ENCODE measurements around the gene CAMK1D.
"Not testable (repeated sequence)": the region's sequence is repeated elsewhere in the genome, so short reads cannot be mapped to it uniquely, and the experiment has no call there.

Gene CAMK1D

DNA sequence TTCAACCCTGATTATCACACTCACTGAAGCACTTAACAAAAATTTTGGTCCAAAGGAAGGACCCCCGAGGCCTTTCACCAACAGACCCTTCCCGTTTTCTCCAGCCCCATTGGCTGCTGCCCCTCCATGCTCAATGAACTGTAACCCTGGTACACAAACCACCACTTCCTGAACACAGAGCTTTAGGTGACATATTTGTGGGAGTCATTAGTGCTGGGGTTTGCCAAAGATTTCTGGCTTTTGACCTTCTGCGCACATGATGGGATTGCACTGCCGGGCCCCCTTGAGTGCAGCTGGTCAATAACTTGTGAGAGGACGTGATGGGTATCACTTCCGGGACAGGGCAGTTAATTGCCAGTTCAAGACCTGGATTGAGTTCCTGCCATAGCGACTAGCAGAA is 9.0 kb upstream of the CAMK1D start:
- no peak for FAIRE-seq

DNA sequence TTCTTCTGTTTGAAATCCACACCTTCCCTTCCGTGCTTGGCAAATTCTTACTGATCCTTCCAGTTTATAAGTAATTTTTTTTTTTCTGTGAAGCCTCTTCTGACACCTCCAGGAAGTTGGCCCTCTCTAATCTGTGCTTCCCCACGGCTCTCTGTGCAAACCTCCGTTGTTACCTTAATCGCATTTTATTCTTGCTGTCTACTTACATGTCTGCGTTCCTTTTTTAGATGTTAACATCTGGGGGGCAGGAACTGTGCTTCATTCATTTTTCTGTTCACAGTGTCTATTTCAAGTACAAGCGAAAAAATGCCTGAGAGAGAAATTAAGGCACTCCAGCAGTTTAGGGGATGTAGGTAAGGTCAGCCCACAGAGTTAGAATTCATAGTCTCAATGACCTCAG is 8.4 kb upstream of the CAMK1D start:
- no peak for FAIRE-seq

More for the DNA sequence above, 9.0 kb upstream of the CAMK1D start:
- no peak for DNase-seq (ENCODE audit: low spot score)

DNA sequence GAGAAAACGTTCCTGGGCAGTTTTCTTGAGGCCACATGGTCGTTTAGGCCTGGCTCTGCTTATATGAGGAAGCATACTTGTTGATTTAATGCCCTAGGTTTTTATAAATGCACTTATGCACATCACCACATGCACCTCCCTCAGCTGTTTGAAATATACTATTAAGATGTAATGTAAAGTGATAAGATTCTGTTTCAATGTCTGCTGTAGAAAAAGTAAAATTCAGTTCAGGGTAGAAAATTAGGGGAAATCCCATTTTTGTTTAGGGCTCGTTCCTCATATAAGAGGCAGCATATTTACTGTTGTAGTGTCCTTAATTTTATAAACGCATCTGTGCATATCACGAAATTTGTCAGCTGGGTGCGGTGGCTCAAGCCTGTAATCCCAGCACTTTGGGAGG is 7.8 kb upstream of the CAMK1D start:
- FAIRE-seq (no peak), DNase-seq (ENCODE audit: low spot score) (no peak)

More for the DNA sequence above, 8.4 kb upstream of the CAMK1D start:
- DNase-seq (ENCODE audit: low spot score), result no peak

DNA sequence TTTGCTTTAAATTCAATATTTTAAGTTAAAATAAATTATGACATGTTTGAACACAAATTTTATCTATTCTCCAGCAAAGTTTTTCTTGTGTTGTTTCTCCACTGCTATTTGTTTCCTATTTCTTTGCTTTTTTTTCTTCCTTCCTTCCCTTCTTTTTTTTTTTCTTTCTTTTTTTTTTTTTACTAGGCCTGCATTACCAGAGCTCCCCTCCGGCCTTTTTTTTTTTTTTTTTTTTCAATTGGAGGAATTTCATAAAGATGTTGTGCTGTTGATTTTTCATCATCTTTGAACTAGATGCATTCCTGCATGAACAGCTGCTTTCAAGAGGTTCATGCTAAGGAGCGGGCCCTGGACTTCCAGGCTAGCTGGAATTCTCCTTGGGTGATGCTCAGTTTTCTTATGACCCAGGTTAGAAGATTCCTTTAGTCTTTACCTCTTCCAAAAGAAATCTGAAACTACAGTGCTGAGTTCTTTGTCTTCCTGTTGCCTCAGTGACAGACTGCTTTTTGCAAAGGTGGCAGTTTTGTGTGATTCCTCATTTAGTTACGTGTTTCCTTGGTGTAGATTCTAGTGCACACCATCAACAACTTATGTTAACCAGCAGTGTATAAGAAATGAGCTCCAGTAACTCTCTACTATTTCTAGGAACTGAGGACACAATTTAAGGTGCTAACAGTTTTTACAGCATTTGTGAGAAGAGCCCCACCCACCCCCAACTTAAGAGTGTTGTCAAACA is 4.8 kb upstream of the CAMK1D start:
- DNase-seq (ENCODE audit: low spot score), result no peak
- FAIRE-seq, result no peak

DNA sequence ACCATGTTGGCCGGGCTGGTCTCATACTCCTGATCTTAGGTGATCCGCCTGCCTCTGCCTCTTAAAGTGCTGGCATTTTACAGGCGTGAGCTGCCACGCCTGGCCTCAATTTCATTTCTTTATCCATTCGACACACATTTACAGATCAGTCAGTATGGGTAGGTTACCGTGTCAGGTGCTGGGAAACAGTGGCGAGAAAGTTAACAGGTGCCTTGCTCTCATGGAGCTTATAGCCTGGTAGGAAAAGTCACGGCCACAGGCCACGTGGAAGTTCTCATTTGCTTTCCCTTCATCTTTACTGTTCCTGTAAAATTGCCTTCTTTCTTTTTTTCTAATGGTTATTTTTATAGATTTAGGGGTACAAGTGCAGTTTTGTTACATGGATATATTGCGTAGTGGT is 2.6 kb upstream of the CAMK1D start:
- DNase-seq (ENCODE audit: low spot score) (no peak), FAIRE-seq (no peak)

DNA sequence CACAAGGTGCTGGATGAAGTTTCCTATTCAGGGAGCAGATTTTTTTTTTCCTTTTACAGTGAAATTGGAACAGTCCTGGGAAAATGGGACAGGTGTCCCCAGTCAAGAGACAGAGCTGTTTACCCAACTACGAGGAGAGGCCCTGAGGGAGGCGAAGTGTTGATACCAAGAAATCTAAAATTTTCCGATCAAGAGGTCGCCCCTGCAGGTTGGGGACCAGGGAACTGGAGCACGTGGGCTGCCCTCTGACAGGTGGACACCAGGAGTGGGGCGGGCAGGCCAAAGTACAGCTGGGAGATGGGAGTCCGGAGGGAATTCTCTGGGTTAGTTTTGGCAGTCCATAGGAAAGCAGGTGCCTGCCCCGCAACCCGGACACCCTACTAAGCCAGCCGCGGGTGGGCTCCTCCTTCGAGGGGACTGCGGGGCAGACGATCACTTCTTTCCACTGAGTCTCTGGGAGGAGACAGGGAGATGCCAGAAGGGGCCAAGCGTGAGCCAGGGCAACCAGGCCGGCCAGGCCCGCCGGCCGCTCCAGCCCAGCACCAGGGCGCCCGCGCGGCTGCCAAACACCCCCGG is 965 bp upstream of the CAMK1D start:
- DNase-seq (ENCODE audit: low spot score), result no peak
- no peak for FAIRE-seq

DNA sequence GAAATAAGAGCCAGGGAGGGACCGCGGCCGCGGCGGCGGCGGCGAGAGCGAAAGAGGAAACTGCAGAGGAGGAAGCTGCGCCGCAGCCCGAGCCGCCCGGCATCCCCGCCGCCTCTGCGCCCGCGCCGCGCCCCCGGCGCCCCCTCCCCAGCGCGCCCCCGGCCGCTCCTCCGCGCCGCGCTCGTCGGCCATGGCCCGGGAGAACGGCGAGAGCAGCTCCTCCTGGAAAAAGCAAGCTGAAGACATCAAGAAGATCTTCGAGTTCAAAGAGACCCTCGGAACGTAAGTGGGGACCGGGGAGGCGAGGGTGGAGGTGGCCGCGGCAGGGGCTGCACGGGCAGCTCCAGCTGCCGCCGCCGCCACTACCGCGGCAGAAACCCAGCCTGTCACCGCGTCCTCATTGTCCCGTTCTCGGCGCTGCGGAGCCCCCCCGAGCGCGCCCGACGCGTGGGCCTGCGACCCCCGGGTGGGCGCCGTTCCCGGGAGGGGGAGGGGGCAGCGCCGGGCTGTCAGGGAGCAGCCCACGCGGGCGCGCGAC is 351 bp downstream of the CAMK1D start:
- no peak for DNase-seq (ENCODE audit: low spot score)
- FAIRE-seq, result no peak

DNA sequence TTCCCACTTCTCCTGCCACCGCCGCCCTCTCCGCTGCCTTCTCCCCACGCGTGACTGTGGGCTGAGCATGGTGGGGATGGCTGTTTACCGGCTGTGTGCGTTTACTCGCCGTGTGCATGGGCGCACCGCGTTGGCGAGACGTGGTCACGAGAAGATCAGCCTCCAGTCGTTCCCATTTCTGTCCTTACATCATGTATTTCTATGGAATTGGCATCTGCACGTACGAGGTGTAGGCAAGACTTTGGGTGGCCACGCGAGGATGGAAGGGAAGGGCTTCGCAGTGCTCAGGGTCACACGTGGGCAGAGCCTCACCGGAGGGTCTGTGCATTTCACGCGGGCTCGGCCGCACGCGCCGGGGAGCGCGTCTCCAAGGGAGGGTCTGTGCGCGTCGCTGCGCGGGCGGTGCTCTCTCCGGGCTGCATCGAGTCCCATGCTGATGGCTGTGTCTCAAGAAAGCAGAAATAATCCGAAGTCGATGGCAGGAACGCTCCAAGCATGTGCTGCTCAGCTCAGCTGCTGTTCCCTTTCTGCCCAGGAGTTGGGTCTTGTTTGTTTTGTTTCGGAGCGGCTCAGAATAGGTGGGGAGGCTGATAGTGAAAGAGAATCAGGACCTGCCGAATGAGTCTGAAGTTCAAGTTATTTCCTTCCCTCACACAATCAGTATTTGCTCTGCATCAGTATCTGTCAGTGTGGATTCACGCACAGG is 973 bp downstream of the CAMK1D start:
- FAIRE-seq (no peak), DNase-seq (ENCODE audit: low spot score) (no peak)

DNA sequence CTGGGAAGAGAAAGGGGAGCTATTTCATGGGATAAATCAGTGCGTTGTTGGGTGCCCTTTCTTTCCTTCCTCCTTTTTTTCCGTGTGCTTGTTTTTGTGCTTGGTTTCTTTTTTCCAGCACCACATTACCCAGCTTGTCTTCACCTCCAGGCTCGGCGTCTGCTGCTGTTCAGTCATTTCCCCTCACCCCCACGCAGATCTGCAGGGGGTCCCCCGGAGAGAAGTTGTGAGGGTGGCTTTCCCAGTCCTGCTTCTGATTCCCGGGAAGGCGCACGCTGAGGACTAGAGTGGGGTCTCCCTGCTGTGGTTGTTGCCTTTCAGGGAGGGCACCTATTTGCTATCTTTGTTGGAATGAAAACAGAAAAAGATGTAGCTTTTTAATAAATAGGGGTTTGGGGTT is 1.6 kb downstream of the CAMK1D start:
- no peak for FAIRE-seq
- no peak for DNase-seq (ENCODE audit: low spot score)

DNA sequence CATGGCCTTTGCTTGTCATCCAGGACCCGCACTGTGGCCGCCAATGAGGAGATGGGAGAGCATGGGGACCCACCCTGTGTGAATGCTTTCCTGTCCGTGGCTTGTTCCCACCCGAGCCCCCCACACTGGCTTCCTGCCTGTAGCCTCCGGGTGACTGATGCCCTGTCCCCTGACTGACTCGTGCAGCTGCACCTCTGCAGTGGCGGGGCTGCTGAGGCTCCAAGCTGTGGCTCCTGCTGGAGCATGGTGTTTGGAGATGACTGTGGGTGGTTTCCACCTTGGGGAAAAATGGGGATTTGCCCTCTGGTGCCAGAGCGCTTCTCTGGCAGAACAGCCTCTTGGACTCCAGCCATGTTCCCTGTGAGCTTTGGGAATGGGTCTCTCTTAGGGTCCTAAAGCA is 2.1 kb downstream of the CAMK1D start:
- DNase-seq (ENCODE audit: low spot score), result no peak
- FAIRE-seq, result no peak

DNA sequence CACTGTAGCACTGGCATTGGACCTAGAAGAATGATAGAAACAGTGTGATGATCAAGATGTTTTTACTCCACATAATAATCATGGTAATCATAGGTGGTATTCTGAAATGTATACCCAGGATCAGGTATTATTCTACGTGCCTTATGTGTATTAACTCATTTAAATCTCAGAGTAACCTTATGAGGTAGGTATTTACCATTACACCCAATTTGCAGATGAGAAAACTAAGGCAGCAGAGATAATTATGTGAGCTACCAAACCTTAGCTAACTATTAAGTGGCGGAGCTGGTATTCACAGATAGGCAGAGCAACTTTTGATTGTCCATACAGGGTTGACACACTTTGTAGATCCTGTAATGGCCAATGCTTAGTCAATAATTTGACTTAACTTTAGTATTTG is 2.5 kb downstream of the CAMK1D start:
- DNase-seq (ENCODE audit: low spot score) (no peak), FAIRE-seq (no peak)

DNA sequence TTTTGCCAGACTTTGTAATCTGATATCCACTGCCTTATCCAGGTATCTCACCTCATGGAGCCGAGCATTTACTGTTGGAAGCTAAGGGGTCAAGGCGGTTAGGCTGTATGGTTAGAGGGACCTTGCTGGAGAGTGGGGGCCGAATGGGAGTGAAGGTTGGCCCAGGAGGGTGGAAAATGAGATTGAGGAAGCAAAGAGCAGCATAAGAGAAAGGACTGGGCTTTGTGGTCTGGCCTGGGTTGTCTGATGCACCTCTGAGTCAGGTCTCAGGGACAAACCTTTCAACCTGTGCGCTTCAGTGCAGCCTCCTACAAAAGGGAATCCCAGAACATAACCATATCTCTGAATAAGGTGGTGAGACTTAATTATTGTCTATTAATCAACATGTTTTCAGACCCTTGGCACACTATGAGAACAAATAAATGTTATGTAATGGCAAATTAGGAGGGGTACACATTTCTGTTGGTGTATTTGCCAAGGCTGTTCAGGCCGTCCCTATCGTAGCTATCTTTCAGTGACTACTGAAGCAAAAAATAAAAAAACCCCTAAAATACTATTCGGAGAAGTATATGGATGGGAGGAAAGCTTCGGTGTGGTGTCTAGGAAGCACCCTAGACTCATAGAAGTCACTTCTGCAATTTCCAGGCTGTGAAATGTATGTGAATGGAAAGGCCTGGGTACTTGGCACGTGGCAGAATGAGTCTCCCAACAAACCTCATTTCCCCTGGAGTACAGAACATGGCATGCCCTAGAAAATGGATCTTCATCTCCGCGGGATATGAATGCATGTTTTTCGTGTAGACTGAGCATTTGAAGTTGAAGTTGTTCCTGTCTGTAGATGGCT is 4.3 kb downstream of the CAMK1D start:
- DNase-seq (ENCODE audit: low spot score) (no peak), FAIRE-seq (no peak)

DNA sequence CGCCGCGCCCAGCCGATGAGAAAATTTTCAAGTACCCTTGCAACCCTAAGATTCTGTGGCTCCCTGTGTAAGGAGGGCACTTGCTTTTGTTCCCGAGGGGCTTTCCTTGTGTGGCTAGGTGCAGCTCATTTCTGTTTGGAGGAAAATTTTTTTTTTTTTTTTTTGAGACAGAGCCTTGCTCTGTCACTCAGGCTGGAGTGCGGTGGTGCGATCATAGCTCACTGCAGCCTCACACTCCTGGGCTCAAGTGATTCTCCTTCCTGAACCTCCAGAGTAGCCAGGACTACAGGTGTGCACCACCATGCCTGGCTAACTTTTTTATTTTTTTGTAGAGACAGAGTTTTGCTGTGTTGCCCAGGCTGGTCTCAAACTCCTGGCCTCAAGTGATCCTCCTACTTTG is 5.3 kb downstream of the CAMK1D start:
- not testable (repeated sequence) for FAIRE-seq; DNase-seq (ENCODE audit: low spot score)

DNA sequence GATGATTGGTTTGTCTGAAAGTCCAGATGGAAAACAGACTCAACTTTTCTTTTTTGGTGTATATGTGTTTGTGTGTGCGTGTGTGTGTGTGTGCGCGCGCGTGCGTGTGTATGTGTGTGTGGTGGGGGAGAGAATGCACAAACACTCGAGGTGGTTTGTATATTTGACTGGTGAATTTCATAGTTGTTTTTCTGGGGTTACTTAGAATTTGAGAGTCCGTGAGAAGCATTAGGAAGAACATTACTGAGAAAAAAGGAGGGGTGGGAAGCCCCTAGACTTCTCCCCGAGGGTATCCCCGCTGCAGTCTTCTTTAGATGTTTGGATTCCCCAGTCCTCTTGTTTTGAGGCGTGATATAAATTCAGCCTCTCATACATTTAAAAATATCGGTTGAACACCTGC is 6.0 kb downstream of the CAMK1D start:
- no peak for FAIRE-seq
- no peak for DNase-seq (ENCODE audit: low spot score)

DNA sequence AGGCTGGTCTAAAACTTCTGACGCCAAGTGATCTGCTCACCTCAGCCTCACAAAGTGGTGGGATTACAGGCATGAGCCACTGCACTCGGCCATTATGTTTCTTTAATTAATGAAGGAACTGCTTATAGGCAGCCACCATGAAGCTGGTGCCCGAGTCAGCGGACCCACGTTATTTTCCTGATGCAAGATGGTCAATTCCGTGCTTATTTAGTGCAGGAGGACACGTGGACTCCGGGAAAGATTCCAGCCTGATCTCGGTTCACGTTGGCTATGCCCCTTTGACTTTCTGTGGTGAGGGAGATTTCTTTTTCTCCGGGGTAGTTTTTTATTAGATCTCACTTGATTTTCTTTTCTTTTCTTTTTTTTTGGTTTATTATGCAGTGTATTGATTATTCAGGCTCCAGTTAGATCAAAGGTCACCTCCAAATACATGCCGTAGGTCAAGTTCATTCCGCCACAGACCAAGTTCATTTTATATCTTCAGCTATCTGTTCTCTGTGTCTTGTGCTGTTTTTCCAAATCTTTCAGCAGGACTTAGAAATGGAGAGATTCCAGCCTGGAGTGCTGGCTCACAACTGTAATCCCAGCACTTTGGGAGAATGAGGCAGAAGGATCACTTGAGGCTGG is 8.3 kb downstream of the CAMK1D start:
- FAIRE-seq, result no peak
- no peak for DNase-seq (ENCODE audit: low spot score)

DNA sequence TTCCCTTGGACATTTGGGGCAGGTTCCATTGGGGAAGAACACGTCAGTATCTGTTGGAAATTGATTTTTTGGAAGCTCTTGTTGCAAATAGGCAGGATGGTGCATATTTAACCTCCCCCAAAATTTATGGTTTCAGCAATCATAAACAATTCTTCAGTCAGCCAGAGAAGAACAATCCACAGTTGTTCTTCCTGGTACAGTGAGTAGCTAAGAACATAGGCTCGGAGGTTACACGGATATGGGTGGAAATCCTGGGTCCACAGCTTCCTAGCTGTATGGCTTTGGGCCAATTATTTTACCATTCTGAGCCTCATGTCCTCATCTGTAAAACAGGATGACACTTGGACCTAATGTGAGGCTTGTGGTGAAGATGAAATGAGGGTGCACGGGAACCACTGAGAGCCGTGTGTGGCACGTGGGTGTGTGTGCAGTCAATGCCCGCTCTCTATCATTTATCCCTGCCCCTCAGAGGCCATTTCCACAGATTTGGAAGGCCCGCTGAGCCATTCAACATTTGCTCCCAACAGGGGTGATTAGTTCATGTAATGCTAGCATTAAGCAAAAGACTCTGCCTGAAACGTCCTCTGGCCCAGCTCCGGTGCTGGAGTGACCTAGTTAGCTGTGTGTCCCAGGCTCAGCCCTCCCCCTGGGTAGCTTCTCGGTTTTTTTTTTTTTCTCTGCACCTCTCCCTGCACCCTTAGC is 9.7 kb downstream of the CAMK1D start:
- no peak for FAIRE-seq
- no peak for DNase-seq (ENCODE audit: low spot score)

DNA sequence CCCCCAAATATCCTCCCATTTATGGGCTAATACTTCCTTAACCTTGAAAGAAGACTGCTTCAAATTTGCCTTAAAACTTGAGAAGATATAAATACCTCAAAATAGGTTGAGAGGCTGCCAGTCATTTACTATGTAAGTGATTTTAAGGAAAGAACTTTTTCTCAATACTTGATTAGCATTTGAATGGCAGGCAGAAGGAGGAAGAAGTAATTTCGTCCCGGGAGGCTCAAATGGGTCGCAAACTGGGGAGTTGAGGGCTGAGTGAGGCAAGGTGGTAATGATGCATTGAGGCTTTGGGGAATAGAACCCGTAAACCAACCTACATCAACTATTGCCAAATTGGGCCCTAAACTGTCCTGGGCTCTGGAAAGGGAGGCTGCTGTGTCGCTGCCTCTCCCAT is 11.1 kb downstream of the CAMK1D start:
- FAIRE-seq (no peak), DNase-seq (ENCODE audit: low spot score) (no peak)

DNA sequence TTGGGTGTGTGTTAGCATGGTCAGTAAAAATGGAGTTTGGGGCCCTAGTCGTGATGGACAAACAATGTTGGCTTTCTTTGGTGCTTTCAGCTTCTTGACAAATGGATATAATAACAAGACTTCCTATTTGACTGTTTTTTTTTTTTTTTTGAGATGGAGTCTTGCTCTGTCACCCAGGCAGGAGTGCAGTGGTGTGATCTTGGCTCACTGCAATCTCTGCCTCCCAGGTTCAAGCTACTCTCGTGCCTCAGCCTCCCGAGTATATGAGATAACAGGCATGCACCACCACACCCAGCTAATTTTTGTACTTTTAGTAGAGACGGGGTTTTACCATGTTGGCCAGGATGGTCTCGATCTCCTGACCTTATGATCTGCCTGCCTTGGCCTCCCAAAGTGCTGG is 11.8 kb downstream of the CAMK1D start:
- FAIRE-seq; DNase-seq (ENCODE audit: low spot score): not testable (repeated sequence)

DNA sequence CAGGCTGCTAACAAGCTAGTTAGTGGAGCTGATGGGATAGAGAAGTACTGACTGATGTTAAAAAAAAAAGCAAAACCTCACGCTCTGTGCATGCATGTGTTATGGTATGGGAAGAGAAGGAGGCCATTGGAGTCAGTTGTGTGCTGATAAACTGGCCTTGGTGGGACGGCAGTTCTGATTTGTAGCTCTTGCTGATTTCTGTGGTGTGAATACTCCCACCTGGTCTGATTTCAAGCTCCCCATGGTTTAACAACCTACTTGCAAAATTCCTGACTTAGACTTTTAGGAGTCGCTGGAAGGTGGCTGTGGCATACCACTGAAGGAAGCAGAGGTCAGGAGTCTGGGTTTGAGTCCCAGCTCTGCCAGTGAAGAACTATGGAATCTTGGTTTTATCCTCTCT is 15.2 kb downstream of the CAMK1D start:
- FAIRE-seq (no peak), DNase-seq (ENCODE audit: low spot score) (no peak)

DNA sequence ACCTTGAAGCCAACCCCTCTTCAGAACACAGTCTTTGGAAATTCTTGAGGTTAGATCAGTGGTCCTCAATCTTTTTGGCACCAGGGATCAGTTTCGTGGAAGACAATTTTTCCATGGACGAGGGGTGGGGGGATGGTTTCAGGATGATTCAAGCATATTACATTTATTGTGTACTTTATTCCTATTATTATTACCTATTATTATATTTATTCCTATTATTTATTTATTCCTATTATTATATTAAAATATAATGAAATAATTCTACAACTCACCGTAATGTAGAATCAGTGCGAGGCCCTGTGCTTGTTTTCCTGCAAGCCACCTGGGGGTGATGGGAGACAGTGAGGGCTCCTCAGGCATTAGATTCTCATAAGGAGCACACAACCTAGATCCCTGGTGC is 17.9 kb downstream of the CAMK1D start:
- no peak for FAIRE-seq

DNA sequence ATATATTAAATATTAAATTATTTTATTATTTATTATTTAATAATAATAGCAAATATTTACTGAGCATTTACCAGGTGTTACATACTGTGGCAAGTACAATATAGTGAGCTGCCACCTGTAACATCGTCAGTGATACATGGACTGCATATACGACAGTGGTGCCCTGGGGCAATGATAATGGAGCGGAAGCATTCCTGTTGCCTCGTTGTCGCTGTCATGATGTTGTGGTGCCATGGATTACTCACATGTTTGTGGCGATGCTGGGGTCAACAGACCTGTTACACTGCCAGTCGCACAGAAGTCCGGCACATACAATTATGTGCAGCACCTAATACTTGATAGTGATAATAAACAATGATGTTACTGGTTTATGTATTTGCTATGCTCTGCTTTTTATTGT is 20.6 kb downstream of the CAMK1D start:
- DNase-seq (ENCODE audit: low spot score), result no peak
- FAIRE-seq, result no peak

More for the DNA sequence above, 17.9 kb downstream of the CAMK1D start:
- DNase-seq (ENCODE audit: low spot score), result no peak
